IPS DF 4.7 (cell line): ENCODE data around the gene IGF2.

Experiments
- DNase-seq: peaks from one replicate; pipeline ENCODE4 v3.0.0-alpha.2; 2013; ENCODE audit warnings: low spot score; ENCODE audit errors: extremely low read depth

IGF2 gene

DNA sequence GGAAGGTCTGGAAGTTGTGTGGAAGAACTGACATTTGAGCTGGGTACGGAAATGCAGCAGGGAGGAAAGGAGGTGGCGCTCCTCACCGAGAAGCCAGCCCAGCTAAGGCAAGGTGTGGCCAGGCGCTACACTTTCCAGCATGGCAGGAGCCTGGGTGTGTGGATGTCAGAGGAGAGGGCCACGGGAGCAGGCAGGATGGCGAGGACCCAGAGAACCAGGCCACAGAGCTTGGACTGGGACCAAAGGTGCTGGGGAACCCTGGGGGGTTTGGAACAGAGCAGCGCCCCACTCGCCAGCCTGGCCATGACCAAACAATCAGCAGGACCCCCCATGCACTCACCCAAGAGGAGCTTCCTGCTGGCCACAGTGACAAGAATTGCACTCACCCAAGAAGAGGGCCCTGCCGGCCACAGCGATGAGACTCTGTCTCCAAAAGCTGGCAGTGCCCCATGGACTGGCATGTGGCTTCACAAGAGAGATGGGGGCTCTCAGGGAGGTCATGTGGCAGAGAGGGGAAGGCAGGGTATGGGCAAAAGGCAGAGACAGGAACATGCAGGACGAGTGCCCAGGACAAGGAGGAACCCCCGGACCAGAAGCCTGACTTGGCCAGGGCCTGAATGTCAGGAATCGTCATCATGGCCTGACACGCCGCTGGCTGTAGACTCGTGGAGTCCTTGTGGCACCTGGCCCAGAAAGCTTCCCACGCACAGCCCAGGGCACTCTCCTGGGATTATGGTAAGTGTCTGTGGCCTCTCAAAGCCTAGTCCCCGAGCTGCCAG, 45.4 kb downstream of the IGF2 start:
- no peak for DNase-seq

DNA sequence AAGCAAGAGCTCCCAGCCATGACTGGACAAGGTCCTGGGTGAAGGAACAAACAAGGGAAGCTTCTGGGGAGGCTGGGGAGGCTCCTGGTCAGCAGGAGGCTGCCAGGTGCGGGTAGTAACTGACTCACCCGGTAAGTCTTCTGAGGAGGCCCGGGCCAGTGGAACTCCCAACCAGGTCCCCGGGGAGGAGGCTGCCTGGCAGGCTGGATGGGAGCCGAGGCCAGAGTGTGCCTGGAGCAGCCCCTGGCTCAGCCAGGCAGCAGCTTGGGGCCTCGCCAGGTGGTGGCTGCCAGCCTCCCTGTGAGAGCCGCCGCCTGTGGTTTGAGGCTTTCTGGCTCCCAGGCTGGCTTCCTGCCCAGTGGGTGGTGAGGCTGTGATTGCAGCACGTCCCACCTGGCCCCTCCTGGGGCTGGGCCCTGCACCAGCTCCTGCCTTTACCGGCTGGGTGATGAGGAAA, 46.2 kb downstream of the IGF2 start:
- no peak for DNase-seq

DNA sequence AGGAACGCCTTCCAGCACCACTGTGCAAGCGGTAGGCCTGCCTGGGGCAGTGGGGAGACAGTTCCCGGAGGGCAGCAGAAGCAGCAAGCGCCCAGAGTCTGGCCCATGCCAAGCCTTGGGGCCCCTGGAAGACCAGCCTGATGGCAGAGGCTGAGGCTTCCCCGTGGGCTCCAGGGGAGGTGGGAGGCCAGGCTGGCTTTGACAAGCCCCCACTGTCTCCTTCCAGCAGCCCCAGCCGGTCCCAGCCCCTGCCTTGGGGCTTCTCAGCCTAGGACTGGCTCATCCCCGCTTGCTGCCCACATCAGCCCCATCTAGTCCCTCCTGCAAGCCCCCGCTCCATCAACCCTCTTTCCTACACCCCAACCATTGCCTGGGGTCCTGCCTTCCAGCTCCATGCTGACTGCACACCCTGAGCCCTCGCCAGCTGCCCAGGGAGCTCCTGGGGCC, 46.7 kb downstream of the IGF2 start:
- no peak for DNase-seq

DNA sequence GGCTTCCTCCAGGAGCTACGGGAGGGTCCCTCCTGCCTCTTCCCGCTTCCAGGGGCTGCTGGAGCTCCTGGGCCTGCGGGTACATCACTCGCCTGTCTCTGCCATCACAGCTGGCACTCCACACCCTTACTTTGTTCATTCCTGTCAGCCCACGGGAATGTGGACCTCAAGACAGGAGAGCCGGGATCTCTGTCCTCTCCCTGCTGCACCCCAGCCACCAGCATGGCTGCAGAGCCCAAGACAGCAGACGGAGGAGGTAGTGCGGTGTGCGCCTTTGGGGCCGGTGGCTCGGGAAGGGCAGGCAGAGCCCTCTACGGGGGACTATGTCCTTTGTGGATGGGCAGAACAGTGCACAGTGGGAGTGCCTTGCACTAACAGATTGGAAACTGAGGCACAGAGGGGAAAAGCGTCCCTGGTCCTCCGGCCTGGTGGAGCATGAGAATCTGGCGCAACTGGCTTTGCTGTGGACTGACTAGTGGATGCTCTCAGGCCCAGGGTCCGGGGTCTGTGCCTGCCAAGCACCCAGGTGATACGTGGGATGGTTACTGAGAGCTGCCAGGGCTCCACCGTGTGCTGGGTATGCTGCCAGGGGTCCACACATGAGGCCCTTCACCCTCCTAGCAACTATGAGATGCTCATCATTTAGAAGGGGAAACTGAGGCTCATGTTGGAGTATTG, 47.3 kb downstream of the IGF2 start:
- no peak for DNase-seq

DNA sequence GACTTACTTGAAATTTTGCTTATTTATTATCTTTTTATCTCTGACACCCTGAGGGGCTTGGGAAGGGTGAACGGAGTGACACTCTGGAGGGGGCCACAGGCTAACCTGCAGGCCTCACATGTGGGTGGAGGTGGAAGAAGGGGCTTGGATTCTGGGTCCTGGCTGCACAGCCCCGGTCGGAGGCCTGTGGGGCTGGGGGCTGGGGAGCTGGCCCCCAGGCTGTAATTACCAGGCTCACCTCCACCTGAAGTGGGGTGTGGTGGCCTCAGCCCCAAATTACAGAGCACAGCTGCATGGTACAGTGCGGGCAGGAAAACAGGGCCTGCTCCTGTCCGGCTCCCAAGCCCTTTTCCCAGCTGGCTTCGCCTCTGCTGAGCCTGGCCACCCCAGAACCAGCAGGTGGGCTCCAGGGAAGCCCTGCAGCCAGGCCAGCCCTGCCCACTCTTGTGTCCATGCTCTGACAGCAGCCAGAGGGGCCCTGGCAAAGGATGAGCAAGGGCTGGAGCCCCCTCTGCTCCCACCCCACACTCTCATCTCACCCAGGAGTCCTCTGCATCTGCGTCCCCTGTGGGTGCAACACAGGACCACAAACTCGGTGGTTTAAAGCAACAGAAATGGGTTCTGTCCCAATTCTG, 48.0 kb downstream of the IGF2 start:
- no peak for DNase-seq

DNA sequence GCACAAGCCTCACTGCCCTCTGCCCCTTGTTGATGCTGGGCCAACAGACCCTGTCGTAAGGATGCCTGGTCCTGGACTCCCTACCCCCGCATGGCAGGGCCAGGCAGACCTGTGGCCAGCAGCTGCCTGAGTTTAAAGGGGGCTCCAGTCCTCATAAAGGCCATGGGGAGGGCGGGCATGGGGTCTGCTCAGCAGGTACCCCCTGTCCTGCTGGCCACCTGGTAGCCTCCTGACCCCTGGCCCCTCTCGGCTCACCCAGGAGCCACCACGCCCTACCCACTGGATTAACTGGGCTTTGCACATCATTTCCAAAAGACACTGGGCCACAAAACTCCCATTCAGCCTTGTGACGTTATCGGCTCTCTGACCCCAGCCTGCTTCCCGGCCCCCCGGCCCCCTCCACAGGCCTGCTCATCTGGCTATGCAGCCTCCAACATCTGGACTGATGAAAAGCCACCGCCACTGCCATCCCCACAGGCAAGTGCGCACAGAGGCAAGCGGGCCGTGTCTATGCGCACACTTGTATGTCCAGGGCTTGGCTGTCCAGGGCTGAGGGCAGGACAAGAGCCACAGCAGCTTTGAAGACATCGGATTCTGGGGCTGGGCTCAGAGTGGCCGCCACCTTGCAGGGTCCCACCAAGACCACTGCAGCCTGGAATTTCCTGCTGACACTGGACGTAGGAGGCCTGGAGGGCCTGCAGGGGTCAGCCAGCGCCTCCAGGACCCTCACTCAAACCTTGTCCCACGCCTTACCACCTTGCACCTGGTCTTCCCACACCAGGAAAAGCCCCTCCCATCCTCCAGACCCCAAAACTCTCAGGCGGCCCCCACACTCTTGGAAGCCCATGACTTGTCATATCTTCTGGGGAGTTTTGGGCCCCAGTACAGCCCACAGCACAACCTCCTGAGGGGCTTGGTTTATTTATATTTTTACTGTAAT, 48.7 kb downstream of the IGF2 start:
- DNase-seq: no peak

DNA sequence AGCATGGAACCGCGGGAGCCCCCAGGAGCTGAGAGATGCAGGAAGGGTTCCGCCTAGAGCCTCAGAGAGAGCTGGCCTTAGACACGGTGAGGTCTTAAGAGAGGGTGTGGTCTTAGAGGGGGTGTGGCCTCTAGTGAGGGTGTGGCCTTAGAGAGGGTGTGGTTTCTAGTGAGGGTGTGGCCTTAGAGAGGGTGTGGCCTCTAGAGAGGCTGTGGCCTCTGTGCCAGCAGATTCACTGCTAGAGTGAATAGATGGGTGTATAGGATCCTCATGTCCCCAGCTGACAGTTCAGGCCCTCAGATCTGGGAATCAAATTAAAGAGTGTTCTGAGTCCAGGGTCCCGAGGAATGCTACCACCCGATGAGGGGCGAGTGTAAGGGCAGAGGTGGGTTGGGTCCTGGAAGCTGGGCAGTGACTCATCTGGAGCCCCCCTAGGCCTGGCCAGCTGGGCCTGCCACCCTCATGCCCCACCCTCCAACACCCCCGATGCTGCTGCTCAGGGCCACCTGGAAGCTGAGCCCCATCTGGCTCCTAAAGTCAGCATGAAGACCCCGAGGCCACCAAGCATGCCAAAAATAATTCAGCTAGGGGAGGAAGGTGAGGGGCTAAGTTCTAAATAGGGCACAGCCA, 49.5 kb downstream of the IGF2 start:
- DNase-seq: no peak

DNA sequence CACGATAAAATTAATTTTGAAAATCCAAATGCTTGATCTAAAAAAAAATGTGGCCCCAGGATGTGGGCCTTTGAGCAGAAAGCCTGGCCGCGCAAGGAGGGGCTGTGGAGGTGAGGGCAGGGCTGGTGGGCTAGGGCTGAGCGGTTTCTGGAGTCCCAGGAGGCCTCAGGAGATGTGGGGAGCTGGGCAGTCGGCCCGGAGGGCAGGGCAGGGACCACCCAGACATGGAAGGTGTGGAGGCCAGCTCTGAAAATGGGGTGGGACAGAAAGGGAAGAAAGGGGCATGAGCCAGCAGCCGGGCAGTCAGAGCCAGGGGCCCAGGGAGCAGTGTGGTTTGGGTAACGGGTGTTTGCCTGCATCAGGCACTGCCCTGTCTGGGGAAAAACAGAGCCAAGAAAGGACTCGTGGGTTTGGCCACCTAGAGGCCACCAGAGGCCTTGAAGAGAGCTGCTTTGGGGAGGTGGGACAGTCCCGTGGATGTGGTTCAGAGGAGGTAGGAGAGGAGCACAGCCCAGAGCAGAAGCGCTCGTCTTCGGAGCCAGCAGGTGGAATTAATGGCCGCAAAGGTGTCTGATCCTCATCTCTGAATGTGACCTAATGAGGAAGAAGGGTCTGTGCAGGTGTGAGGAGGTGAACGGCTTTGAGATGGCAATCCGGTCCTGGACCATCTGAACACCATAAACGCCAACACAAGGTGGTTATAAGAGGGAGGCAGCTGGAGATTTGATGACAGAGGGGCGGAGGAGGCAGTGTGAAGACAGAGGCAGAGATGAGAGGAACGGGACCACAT, 50.2 kb downstream of the IGF2 start:
- DNase-seq: no peak

DNA sequence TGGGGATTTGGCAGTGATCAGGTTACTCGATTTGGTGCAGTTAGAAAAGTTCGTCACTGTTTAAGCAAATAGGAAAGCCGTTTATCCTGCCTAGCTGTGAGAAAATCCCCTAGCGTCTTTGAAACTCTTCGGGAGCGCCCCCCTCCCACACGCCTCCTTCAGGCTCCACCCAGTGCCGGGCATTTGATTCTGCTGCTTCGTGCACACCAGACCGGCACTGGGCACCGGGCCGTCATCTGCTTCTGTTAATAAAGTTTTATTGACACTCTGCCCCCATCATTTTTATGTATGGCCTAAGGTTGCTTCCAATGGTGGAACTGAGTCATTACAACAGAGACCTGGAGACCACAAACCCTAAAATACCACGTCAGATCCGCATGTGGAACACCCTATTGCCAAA, 50.9 kb downstream of the IGF2 start:
- DNase-seq: no peak

DNA sequence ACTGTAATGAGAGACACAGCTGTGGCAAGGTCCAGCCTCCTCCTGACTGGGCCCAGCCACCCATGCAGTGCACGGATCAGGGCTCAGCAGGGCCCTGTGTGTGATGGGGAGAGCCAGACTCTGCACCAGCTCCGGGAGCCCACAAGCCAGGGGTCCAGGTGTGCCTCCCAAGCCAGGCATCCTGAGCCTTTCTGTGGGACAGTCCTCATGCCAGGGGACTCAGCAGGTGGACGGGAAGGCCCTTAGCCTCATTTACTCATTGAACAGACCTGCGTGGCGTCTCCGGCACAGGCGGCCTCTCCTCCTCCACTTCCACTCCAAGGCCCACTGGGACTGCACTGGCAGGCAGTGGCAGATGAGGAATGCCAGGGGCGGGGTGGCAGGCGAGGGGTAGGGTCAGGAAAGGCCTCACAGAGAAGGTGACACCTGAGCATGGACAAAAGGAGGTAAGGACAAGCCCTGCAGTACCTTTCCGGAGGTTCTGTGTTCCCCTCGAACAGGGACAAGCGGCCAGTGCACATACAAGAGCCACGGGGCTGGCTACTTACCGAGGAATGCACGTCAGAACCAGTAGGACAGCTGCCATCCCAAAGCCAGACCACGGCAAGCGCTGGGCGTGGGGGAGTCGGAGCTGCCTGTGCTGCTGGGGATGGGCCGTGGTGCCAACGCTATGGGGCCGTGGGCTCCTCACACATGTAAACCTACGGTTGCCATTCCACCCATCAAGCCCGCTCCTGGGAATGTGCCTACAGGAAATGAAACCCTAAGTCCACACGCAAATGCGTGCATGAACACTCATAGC, 52.7 kb downstream of the IGF2 start:
- no peak for DNase-seq

DNA sequence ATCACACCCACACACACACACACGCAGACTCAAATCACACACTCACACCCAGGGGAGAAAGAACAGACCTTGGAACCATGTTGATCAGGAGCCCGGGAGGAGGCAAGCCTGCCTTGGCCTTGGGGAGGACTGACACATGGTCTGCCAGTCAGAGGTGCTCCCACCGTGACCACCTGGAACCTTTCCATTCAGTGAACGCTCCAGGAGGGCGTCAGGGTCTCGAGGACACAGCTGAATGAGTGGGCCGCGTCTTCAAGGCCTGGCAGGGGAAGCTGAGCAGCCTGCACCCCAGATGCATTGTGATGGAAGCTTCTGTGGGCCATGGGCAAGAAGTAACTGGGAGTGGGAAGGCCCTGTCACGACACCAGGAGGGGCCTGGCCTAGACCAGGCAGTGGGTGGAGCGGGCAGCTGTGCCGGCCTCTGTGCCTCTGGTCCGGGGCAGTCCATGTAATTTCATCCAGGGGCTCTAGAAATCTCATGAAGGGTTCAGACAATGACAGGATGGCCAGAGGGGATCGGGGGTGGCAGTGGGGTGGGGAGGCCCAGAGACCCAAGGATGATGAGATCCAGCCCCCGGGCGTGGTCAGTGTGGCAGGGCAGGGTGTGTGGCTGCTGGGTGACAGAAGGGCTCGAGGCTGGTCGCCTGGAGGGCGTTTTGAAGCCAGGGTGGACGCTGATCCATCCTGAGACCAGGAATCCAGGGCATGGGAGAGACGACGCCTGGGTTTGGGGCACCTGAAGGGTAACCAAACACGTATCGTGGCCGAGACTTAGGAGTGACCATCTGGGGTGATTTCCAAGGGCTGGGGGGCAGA, 53.7 kb downstream of the IGF2 start:
- no peak for DNase-seq

DNA sequence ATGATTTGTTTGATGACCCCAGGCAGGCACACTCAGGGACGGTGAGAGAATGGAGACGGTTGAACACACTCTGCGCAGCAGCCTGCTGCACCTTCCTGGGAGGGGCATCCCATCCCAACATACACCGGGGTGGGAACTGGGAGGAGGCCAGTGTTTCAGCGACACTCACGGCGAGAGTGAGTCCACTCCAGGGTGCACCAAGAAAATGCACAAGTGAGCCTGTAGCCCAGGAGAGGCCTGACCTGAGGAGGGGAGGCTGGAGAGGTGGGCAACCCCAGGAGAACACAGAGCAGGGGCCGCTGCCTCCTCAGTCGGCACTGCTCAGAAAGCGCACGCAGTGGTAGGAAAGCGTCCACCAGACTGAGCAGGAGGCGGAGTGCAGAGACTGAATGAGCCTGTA, 54.5 kb downstream of the IGF2 start:
- no peak for DNase-seq
